Astrocyte of the spinal cord (primary cell): Measurements from ENCODE around the gene GSTT2.
A peak's percentile ranks its signal among the peaks of the same experiment; 100 is the strongest.
"Not testable (repeated sequence)": the region's sequence is repeated elsewhere in the genome, so short reads cannot be mapped to it uniquely, and the experiment has no call there.

Experiments used
- DNase-seq: peaks from one replicate; pipeline ENCODE4 v3.0.0; 2011; ENCODE audit warnings: low read depth, low spot score
- H3K4me3 ChIP-seq: 2 replicates; pipeline ENCODE4 v1.5.1; 2011; ENCODE audit warnings: low read depth, mild to moderate bottlenecking, low read length, moderate library complexity
- in situ Hi-C: cut with HindIII; loops from 2 replicates; pipeline ENCODE4 v1.10.0; 2017; ENCODE audit warnings: low sequenced_read_pairs
- TF ChIP-seq, protein P1 (sequence below): IDR thresholded peaks from 2 replicates; pipeline ENCODE4 v1.5.1; 2012; ENCODE audit warnings: low read depth, mild to moderate bottlenecking, low read length, inconsistent platforms

Gene GSTT2

DNA sequence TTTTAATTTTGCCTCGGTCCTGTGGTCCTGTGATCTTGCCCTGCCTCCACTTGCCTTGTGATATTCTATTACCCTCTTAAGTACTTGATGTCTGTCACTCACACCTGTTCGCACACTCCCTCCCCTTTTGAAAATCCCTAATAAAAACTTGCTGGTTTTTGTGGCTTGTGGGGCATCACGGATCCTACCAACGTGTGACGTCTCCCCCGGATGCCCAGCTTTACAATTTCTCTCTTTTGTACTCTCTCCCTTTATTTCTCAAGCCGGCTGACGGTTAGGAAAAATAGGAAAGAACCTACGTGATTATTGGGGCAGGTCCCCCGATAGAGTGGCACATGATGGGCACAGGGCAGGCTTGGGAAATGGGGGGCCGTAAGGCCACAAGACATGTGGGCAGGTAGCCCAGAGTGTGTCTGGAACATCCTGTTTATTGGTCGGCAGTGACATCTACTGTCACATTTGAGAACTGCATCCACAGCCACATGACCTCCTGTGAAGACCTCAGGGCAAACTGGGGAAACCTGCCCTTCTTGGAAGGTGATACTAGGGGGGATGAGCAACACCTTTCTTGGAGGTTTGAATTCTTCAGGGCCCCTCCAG, 23.5 kb upstream of the GSTT2 start:
- H3K4me3 ChIP-seq, in situ Hi-C loops: not testable (repeated sequence)
- TF ChIP-seq, protein P1, sequence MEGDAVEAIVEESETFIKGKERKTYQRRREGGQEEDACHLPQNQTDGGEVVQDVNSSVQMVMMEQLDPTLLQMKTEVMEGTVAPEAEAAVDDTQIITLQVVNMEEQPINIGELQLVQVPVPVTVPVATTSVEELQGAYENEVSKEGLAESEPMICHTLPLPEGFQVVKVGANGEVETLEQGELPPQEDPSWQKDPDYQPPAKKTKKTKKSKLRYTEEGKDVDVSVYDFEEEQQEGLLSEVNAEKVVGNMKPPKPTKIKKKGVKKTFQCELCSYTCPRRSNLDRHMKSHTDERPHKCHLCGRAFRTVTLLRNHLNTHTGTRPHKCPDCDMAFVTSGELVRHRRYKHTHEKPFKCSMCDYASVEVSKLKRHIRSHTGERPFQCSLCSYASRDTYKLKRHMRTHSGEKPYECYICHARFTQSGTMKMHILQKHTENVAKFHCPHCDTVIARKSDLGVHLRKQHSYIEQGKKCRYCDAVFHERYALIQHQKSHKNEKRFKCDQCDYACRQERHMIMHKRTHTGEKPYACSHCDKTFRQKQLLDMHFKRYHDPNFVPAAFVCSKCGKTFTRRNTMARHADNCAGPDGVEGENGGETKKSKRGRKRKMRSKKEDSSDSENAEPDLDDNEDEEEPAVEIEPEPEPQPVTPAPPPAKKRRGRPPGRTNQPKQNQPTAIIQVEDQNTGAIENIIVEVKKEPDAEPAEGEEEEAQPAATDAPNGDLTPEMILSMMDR = peak; percentile 86
- DNase-seq = peak; percentile 59

DNA sequence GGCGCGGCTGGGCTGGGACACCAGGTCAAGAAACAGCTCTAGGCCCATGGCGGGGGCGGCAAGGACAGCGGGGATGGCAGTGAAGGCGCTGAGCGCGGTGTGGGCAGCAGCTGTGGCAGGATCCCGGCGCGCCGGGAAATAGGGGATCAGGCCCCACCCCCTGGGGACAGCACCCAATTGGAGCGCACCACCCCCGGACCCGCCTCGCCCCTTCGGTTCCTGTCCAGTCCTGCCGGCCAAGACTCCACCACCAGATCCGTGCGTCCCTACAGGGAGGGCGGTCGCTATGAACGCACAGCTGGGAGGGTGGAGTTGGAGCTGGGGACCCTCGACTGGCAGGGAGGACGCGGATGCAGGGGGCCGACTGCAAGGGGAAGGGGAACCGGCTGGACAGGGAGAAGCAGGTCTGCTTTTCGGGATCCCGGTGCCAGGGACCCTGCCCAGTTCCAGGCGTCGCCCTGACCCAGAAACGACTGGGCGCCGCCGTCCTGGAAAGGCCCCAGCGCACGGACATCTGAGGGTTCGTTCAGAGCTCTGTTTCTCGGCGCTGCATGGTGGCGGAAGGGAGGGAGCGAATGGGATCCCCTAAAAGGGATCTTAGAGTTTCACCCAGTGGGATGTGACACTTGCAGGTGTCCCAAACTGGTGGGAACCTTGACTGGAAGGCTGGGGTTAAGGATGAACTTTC, 18.7 kb upstream of the GSTT2 start, which contains the start of gene GSTT2B:
Gene GSTT2B, minus strand, starts transcription at position 112 of the 688 bp plus-strand sequence. Its CDS starts 64 bp downstream, at position 48.
- DNase-seq, H3K4me3 ChIP-seq, in situ Hi-C loops: not testable (repeated sequence)

GRCh38 chr22:23966094-23966493, 13.8 kb upstream of the GSTT2 start:
- DNase-seq, in situ Hi-C loops, H3K4me3 ChIP-seq: not testable (repeated sequence)

DNA sequence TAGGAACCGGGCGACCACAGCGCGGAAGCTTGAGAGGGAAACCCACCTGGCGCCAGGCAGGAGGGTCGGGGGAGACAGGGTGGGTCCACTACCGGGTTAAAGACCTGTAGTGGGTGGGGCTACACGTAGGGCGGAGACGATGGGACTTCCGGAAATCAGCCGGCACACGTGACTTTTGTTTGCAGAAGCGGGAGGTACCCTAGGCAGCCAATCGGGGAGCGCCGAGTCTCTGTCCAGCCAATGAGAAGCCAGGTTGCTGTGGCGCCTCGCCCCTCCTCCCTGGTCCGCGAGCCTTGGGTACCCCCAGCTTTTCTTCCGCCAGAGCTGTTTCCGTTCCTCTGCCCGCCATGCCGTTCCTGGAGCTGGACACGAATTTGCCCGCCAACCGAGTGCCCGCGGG, 13.4 kb upstream of the GSTT2 start, which contains the start of gene DDTL:
Gene DDTL, plus strand, starts transcription at position 321 of the 400 bp plus-strand sequence. Its CDS starts 27 bp downstream, at position 348.
- in situ Hi-C loops, H3K4me3 ChIP-seq, DNase-seq: not testable (repeated sequence)

DNA sequence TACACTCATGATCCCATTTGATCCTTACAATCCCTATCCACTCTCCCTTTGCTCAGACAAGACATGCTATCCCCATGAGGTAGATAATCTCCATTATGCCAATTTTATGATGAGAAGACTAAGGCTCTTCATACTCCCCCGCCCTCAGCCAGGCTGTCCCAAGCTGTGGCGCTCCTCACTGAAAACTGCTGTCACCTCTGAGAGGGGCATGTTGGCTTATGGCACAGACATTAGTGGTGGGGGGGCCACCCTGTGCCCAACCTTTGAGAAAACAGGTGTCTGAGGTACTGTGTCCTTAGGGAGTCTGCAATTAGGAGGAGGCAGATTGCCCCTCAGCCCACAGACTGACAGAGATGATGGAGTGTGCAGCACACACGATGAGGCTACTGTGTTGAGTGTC, 10.9 kb upstream of the GSTT2 start:
- DNase-seq = no peak
- TF ChIP-seq, protein P1 = no peak
- H3K4me3 ChIP-seq = no peak overlapping the region
- in situ Hi-C loops = no loop called here

- in situ Hi-C loops = no loop called here
- TF ChIP-seq, protein P1 = no peak
- no peak overlapping the region for H3K4me3 ChIP-seq
- DNase-seq = no peak
These were observed 9.7 kb upstream of the GSTT2 start for GRCh38 chr22:23970201-23970641.

DNA sequence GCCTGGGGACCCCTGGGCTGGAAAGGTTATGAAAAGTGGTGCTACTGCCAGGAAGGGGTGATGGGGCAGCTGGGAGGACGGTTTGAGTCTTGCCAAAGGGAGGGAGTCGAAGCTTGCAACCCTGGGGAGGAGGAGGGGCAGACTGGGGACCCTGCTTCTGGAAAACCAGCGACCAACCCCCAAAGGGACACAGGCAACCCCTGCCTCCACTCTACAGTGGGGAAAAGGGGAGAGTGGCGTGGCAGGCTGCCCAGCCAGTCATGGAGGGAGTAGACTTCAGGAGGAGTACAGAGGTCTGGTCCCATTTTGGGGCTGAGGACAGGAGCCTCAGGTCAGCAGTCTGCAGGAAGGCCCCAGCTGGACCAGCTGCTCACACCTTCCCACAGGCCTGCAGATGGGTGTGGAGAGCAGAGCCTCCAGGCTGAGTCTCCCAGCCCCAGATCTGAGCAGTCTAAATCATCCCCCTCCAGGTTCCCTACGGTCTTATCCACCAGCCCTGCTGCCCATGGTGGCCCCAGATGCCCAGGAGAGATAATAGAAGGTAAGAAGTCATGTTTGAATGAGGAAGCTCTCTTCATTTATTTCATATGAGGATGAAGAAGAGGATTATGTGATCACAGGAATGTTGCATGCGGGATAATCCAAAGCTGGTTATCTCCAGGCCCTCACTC, 9.0 kb upstream of the GSTT2 start:
- in situ Hi-C loops = no loop called here
- DNase-seq = no peak
- TF ChIP-seq, protein P1 = no peak
- no peak overlapping the region for H3K4me3 ChIP-seq

DNA sequence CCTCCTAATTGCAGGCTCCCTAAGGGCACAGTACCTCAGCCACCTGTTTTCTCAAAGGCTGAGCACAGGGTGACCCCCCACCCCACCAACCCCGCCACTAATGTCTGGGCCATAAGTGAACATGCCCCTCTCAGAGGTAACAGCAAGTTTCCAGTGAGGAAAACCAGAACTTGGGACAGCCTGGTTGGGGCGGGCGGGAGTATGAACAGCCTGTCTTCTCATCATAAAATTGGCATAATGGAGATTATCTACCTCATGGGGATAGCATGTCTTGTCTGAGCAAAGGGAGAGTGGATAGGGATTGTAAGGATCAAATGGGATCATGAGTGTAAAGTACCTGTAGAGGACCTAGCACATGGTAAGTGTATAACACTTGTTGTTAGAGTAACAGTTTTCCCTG, 8.0 kb upstream of the GSTT2 start:
- DNase-seq, in situ Hi-C loops, H3K4me3 ChIP-seq: not testable (repeated sequence)

GRCh38 chr22:23974345-23974744, 5.6 kb upstream of the GSTT2 start, which contains the start of gene DDT:
TSS of gene DDT (minus strand) at chr22:23974441. CDS start at chr22:23974414, 27 bp downstream.
- DNase-seq, H3K4me3 ChIP-seq, in situ Hi-C loops: not testable (repeated sequence)

DNA sequence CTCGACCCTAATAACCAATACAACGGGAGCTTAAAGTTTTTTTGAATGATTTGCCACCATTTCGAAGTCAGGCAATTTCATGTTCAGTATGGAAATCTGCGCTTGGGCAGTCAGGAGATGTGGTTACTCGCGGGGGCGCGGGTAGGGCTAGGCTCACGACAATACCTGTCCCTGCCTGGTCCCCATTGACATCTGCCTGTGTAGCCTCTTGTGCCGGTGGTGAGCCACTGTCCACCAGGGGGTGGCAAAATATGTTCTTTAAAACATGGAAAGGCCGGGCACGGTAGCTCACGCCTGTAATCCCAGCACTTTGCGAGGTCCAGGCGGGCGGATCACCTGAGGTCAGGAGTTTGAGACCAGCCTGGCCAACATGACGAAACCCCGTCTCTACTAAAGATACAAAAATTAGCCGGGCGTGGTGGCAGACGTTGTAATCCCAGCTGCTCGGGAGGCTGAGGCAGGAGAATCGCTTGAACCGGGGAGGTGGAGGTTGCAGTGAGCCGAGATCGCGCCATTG, 5.0 kb upstream of the GSTT2 start:
- in situ Hi-C loops, DNase-seq, H3K4me3 ChIP-seq: not testable (repeated sequence)

DNA sequence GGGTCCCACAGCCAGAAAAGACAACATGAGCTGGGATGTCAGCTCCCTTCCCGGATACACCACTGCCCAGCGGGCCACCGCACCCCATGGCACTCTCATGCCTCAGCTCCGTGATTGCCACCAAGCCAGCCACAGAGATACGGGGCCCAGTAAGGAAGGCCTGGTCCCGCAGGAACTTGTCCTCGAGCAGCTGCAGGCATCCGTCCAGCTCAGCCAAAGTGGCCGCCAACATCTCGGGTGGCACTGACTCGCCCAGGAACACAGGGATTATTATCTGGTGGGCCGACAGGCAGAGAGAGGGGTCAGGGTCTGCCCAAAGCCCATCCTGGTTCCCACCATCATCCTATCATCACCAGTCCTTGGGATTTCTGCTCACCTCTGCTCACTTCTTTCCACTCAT, 2.6 kb upstream of the GSTT2 start:
- H3K4me3 ChIP-seq, in situ Hi-C loops, DNase-seq: not testable (repeated sequence)

DNA sequence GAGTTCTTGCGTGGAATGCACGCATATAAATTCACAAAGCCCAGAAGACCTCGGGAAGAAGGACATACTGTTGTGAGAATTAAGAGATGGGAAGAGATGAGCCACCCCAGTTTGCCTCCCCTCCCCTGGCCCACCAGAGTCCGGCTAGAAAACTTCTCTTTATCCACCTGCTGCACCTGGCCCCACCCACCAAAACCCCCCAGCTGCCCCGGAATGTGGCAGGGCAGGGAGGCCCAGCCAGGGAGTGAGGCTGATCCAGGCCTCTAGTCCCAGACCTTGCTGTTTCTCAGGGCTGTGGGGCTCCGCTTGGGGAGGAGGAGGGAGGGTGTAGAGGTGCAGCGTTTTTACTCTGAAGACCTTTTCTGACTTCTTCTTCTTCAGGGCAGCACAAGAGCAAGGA, 633 bp downstream of the GSTT2 start:
- H3K4me3 ChIP-seq, in situ Hi-C loops, DNase-seq: not testable (repeated sequence)
